HUES6 (cell line): ENCODE measurements around the gene WHRN.

Experiments used
- H3K27ac ChIP-seq: 2 replicates; pipeline ENCODE4 v1.7.0; 2013; ENCODE audit warnings: low read depth, mild to moderate bottlenecking, low read length, inconsistent platforms
- H3K27me3 ChIP-seq: 2 replicates; pipeline ENCODE4 v1.6.1; 2013; ENCODE audit warnings: low read length; ENCODE audit not compliant: control insufficient read depth, insufficient read depth
- H3K36me3 ChIP-seq: 2 replicates; pipeline ENCODE4 v1.6.1; 2013; ENCODE audit warnings: low read length; ENCODE audit not compliant: control insufficient read depth, insufficient read depth
- H3K4me1 ChIP-seq: 2 replicates; pipeline ENCODE4 v1.6.1; 2013; ENCODE audit warnings: low read length; ENCODE audit not compliant: control insufficient read depth, insufficient read depth
- H3K4me3 ChIP-seq: 2 replicates; pipeline ENCODE4 v1.5.1; 2013; ENCODE audit warnings: low read depth, low read length
- H3K9ac ChIP-seq: one replicate; pipeline ENCODE4 v1.6.1; 2013; ENCODE audit warnings: mild to moderate bottlenecking, low read length
- H3K9me3 ChIP-seq: 2 replicates; pipeline ENCODE4 v1.6.1; 2013; ENCODE audit warnings: low read depth, low read length; ENCODE audit not compliant: control insufficient read depth, insufficient read depth

WHRN gene

DNA sequence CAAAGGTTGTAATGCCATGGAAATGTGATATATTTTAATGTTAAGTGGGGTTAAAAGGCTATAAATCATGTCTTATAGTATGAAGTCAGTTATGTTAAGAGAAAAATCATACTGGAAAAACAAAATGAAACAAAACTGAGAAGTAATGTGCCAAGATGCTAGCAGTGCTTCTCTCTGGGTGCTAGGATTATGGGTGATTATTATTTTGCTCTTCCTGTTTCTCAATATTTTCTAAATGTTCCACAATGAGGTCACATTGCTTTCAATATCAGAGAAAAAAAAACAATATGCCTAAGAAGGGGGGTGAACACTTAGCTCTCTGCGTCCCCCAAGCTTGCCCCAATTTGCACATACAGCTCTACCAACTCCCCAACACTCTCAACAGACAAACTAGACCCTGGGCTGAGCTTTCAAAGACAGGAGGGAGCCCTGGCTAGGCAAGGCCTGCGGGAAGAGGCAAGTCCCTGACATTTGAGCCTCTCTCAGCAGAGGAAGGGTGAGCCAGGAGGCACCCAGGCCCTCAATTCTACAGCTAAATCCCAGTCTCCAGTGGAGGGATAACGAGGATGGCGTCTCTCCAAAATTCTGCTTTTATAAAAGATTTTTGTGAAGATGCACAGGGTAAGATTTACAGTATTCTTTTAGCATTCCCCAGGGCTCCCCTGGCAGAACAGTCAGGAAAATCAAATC is 24.4 kb downstream of the WHRN start:
- Histone ChIP-seq H3K27ac (no peak overlapping the region), H3K4me3 (no peak overlapping the region), H3K9ac (no peak overlapping the region), H3K4me1 (no peaks in the 10 kb centered on the region), H3K36me3 (no peaks in the 10 kb centered on the region), H3K9me3 (no peaks in the 10 kb centered on the region), H3K27me3 (no peaks in the 10 kb centered on the region)

- Histone ChIP-seq H3K27ac (no peak overlapping the region), H3K4me3 (no peak overlapping the region), H3K27me3 (no peaks in the 10 kb centered on the region), H3K9me3 (no peaks in the 10 kb centered on the region), H3K9ac (no peak overlapping the region), H3K4me1 (peaks cover 6% of the 10 kb centered on the region), H3K36me3 (no peaks in the 10 kb centered on the region)
Observed at GRCh38 chr9:114478871-114479270, 26.4 kb downstream of the WHRN start.

GRCh38 chr9:114478459-114478858 is 26.8 kb downstream of the WHRN start:
- Histone ChIP-seq H3K4me1 (peaks cover 10% of the 10 kb centered on the region), H3K4me3 (no peak overlapping the region), H3K27ac (no peak overlapping the region), H3K9ac (no peak overlapping the region), H3K36me3 (no peaks in the 10 kb centered on the region), H3K9me3 (no peaks in the 10 kb centered on the region), H3K27me3 (no peaks in the 10 kb centered on the region)

DNA sequence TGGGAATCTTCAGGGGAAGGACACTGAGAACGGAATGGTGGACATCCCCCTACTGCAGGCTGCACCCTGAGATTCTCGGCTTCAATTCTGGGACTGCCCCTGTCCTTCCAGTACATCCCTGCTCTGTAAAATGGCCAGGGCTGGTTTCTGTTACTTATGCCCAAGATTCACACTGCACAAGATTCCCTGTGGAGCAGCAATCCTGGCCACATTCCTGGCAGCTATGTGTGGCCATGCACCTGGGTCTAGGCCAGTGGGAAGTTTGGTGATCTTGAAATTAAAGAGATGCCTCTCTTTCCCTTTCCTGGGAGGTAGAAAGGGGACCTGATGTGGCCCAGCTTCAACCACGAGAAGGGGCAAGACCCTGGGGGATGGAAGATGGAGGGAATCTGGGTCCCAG is 27.6 kb downstream of the WHRN start:
- H3K4me1 ChIP-seq, result peaks cover 10% of the 10 kb centered on the region
- no peak overlapping the region for H3K4me3 ChIP-seq
- H3K36me3 ChIP-seq, result no peaks in the 10 kb centered on the region
- H3K27ac ChIP-seq, result no peak overlapping the region
- no peak overlapping the region for H3K9ac ChIP-seq
- no peaks in the 10 kb centered on the region for H3K27me3 ChIP-seq
- H3K9me3 ChIP-seq, result no peaks in the 10 kb centered on the region

DNA sequence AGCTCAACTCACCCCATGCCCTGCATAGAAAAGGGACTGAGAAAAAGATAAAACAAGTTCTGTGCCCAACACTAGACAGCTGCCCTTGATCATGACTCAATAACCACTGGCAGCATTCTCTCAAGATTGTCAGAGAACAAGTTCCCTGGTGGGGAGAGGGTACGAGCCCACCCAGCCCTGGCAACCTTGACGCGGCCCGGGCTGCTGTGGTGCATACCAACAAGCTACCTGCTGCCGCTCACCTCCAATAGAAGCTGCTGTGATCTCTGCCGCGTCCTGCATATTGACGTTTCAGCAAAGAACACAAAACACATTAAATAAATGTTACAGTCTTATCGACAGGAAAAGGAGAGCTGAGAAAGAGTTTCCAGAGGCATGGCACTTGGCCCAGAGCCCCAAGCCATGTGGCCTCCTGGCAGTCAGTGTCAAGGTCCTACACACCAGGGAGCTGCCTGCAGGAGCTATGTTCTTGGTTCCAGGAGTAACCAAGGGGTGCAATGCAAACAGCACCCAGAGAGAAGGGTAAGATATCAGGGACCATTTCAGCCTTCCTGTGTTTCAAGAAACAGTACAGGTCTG is 28.3 kb downstream of the WHRN start:
- H3K4me1 ChIP-seq, result peaks cover 10% of the 10 kb centered on the region
- no peaks in the 10 kb centered on the region for H3K36me3 ChIP-seq
- no peaks in the 10 kb centered on the region for H3K27me3 ChIP-seq
- no peaks in the 10 kb centered on the region for H3K9me3 ChIP-seq
- H3K9ac ChIP-seq, result no peak overlapping the region
- H3K4me3 ChIP-seq, result no peak overlapping the region
- H3K27ac ChIP-seq, result no peak overlapping the region

DNA sequence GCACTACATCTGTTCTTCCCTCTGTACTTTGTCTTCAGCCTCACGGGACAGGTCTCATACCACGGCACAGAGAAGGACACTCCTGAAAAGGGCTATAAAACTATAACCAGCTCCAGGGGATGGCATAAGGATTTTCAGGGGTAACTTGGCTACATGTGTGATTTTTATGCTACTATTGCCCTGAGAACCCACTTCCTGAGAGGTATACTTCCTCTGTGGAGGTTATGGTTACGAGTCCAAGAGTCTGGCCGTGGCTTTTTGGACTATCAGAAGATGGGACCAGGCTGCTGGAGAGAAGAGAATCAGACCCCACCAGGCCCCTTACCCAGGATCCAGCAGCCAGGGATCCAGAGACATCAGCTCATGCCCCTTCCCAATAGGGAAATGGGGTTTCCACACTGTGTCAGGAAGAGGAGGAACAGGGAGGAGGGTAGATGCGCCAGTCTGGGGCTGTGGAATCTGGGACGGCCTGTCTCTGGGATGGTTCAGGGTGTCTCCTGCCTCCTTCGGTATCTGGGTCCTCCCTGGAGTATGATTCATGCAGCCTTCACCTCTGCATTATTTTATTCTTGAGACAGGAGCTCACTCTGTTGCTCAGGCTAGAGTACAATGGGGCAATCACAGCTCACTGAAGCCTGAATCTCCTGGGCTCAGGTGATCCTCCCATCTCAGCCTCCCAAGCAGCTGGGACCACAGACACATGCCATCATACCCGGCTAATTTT is 29.7 kb downstream of the WHRN start:
- H3K27me3 ChIP-seq, result no peaks in the 10 kb centered on the region
- no peak overlapping the region for H3K9ac ChIP-seq
- H3K27ac ChIP-seq, result no peak overlapping the region
- H3K4me3 ChIP-seq, result no peak overlapping the region
- peaks cover 10% of the 10 kb centered on the region for H3K4me1 ChIP-seq
- H3K36me3 ChIP-seq, result no peaks in the 10 kb centered on the region
- H3K9me3 ChIP-seq, result no peaks in the 10 kb centered on the region

DNA sequence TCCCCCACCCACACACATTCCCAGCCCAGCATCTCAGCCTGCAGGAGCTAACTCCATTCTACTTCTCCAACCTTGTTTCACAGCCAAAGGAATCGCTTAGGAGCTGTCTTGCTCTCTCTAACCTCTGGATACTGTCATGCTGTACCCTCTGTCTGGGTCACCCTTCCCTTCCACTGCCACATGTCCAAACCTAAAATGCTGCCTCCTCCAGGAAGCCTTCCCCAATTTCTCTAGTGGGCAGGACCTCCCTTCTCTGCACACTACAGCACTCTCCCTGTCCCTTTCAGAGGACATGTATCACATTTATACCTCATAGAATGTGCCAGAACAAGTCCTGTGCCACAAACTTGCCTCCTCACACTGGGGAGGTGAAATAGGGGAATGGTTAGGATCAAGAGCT is 30.8 kb downstream of the WHRN start:
- Histone ChIP-seq H3K9ac (no peak overlapping the region), H3K27me3 (no peaks in the 10 kb centered on the region), H3K4me1 (peaks cover 10% of the 10 kb centered on the region), H3K4me3 (no peak overlapping the region), H3K9me3 (no peaks in the 10 kb centered on the region; the same call in 1 of the 2 replicates), H3K36me3 (no peaks in the 10 kb centered on the region), H3K27ac (no peak overlapping the region)

DNA sequence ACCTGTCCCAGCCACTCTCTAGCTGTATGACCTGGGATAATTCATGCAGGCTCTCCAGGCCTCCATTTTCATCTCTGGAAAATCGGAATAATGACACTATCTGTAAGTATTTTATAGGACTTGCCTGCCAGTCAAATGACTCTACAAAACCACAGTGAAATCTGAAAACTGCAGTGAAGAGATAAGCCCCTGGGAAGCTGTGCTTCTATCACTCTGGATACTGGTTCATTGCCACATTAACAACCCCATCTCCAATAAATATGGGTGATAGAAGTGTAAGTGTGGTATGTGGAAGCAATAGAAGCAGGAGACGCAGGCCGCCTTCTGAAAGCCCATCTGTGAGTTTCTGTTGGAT is 31.8 kb downstream of the WHRN start:
- H3K9ac ChIP-seq, result no peak overlapping the region

GRCh38 chr9:114472765-114473446 is 32.4 kb downstream of the WHRN start:
- Histone ChIP-seq H3K36me3 (0 out of 2 replicates have a peak, but pooled peaks cover 3% of the 10 kb centered on the region), H3K9me3 (no peaks in the 10 kb centered on the region; the same call in 1 of the 2 replicates), H3K27ac (no peak overlapping the region), H3K9ac (no peak overlapping the region), H3K4me3 (no peak overlapping the region), H3K4me1 (peaks cover 10% of the 10 kb centered on the region), H3K27me3 (no peaks in the 10 kb centered on the region)

More for the DNA sequence above, 31.8 kb downstream of the WHRN start:
- Histone ChIP-seq H3K27ac (no peak overlapping the region), H3K9me3 (no peaks in the 10 kb centered on the region; the same call in 1 of the 2 replicates), H3K27me3 (no peaks in the 10 kb centered on the region), H3K4me1 (peaks cover 10% of the 10 kb centered on the region), H3K4me3 (no peak overlapping the region), H3K36me3 (0 out of 2 replicates have a peak, but pooled peaks cover 3% of the 10 kb centered on the region)

GRCh38 chr9:114471157-114471556 is 34.1 kb downstream of the WHRN start:
- H3K4me1 ChIP-seq, result peaks cover 10% of the 10 kb centered on the region
- H3K27me3 ChIP-seq, result no peaks in the 10 kb centered on the region
- H3K9me3 ChIP-seq, result no peaks in the 10 kb centered on the region; the same call in 1 of the 2 replicates
- H3K27ac ChIP-seq, result no peak overlapping the region
- H3K4me3 ChIP-seq, result no peak overlapping the region
- no peak overlapping the region for H3K9ac ChIP-seq
- H3K36me3 ChIP-seq, result 0 out of 2 replicates have a peak, but pooled peaks cover 3% of the 10 kb centered on the region
